ENCODE results near the gene KCTD11.
"Not testable (repeated sequence)": the region's sequence is repeated elsewhere in the genome, so short reads cannot be mapped to it uniquely, and the experiment has no call there.

Gene KCTD11

DNA sequence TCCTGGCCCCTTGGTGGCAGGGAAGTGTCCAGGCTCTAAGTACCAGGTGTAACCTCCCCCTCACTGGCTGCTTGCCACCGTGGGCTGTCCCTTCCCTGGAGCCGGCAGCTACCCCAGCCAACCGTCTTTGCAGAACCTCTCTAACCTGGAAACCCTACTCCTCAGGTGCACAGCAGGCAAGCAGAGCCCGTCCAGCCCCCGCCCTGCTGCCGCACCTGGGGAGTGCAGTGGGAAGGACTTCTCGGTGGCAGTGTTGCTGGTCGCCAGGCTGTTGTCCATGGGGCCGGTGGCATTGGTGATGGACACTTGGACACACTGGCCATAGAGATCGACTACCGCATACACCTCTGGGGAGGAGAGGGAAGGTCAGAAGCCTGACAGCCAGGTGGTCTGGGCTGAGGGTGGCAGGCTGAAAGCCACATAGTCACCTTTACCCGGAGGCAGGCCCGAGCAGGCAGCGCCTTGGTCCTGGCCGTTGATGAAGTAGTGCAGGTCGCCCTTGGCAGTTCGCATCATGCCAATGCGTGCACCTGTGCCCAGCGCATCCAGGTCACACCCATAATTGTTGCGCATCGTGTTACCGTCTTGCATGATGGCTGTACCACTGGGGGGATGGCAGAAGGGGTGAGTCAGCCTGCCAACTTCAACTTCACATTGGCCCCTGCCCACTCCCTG, 29.3 kb upstream of the KCTD11 start:
- DNase-seq (ENCODE audit: low spot score): no peak

DNA sequence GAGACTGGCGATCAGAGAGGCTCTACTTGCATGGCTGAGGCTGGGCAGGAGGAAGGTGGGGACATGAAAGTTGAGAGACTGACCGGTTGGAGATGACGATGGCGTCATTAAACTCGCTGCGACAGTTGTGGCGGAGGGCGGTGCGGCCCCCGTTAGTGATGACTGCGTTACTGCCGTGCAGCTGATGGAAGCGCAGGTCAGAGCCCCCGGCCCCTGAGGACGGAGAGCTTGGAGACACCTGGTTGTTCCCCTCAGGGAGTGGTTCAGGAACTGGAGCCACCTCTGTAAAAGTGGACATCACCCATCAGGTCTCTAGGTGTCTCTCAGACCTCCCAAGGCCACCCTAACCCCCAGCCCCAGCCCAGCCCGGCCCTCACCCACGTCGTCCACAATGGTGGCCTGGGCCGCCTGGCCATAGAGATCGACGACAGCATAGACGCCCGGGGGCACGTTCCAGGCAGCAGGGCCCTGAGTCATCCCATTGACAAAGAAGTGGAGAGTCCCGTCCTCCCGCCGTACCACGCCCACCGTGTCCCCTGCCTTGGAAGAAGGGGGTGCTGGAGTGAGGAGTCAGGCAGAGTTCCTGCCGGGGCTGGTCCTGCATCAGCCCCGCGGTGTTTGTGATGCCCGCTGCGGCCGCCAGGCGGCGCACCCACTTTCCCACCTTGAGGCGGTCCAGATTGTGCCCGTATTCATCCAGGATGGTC, 28.1 kb upstream of the KCTD11 start:
- DNase-seq (ENCODE audit: low spot score): no peak

DNA sequence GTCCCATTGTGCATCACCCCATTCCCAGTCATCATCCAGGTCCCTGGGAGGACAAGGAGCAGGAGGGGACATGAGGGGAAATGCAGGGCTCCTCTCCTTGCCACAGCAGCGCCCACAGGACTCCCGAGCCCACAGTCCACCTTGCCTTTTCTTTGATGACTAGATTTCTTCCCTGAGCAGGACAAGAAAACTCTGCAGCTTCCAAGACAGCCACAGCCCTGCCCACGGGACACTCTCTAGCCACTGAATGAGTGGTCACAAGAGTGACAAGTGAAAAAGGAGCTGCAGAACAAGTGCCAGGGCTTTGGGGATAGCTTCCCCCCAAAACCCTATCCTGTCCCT, 27.6 kb upstream of the KCTD11 start:
- DNase-seq (ENCODE audit: low spot score): no peak

DNA sequence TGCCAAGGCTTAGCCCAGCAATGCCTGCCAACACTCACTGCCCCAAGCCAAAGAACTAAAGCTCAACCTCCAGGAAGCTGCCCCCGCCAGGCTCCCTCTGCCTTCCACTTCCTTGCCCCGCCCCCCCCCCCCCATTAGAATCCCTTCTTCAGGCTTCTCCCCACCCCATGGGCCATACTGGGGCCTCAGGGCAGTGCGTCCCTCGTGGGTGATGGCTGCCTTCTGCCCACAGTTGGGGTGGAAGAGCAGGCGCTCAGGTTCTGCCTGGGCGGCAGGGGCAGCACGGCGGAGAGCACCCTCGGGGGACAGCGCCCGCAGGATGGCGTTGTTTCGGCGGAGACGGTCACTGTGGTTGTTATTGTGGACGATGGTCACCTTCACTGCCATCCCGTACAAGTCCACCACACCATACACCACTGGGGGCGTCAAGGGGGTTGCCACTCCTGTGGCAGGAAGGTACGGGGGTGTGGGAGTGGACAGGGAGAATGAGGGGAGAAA, 26.9 kb upstream of the KCTD11 start:
- no peak for DNase-seq (ENCODE audit: low spot score)

DNA sequence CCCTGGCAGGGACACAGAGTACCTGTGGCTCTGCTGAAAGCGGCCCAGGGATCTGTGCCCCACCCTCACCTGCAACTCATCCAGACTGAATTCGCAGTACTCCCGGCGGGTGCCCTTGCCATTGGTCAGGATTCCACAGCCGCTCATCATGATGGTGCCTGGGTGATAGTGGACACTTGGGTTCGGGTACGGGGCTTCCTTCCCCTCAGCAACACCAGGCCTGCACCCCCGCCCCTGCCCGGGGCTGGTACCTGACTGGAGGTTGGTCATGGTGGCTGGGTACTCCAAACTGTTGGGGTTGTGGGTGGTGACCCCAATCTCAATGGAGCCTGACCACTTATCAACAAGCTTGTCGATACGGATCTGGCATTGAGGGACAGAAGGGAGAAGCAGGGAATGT, 25.8 kb upstream of the KCTD11 start:
- no peak for DNase-seq (ENCODE audit: low spot score)

DNA sequence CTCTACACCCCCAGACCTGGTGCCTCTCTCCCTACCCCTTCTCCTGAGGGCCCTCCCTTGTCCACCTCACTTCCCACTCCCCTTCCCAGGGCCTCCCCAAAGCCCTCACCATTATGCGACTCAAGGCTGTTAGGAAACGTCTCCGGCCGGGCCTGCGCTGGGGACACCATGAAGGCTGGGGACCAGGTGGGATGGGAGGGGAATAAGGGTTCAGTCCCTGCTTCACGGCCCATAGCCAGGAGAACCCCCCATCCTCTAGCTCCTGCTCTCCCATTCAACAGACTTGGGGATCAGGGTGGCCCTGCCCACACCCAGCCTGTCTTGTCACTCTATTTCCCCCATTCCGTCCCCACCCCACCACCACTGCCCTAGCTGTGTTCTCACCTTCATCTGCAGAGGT, 24.9 kb upstream of the KCTD11 start:
- no peak for DNase-seq (ENCODE audit: low spot score)

DNA sequence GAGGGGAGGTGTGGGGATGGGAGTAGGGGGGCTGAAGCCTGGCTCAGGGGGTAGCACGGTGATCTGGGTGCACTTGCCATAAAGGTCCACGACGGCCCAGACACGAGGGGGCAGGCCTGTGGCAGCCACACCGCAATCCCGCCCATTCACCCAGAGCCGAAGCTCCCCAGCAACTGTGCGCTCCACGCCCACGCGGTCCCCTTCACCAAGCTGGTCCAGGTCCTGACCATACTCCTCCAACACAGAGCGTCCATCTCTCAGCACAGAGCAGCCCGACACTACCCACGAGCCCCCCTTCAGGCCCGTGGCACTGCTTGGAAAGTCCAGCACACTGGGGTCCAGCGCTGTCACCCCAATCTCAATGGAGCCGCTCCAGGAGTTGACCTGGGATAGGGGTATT, 24.5 kb upstream of the KCTD11 start:
- no peak for DNase-seq (ENCODE audit: low spot score)

DNA sequence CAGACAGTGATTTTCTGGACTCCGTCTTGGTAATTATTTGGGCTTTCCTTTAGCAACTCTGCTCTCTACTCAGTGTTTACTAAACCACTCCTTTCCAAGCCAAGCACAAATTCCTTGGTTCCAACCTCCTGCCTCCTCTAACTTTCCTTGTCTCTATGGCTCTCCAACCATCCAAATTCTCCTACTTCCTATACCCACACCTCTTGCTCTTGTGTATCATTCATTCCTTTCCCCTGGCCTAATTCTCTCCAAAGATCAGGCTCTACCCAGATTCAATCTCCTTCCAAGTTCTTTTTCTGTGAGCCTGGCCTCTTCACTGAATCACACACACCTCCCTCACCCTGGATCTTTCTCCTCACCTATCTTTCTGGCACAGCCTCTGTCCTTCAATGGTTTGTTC, 24.0 kb upstream of the KCTD11 start:
- DNase-seq (ENCODE audit: low spot score): no peak

DNA sequence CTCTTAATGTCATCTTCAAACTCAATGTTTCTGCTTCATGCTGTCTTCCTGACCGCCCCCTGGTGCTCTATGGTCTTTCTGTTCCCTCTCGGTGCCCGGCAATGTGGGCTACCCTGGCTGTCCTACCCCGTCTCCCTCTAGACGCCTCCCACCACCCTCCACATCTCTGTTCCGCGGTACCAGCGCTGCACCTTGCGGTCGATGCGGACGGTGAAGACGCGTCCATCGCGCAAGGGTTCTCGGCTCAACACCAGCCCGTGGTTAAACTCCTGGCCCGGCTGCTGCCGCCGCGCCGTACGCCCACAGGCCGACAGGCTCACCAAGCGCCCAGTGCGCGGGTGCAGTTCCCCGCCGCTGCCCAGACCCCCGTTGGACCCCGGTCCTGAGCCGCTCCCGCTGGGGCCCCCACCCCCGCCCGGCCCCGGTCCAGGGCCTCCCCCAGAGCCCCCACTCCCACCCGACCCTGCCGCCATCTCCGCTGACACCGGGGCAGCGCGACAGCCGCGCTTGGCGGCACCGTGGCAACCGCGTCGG, 23.1 kb upstream of the KCTD11 start, which contains the start of gene NEURL4:
Gene NEURL4 (minus strand): TSS at position 496 of the 534 bp plus-strand sequence. CDS start 23 bp downstream, at position 473.
- DNase-seq (ENCODE audit: low spot score): peak; percentile 19

DNA sequence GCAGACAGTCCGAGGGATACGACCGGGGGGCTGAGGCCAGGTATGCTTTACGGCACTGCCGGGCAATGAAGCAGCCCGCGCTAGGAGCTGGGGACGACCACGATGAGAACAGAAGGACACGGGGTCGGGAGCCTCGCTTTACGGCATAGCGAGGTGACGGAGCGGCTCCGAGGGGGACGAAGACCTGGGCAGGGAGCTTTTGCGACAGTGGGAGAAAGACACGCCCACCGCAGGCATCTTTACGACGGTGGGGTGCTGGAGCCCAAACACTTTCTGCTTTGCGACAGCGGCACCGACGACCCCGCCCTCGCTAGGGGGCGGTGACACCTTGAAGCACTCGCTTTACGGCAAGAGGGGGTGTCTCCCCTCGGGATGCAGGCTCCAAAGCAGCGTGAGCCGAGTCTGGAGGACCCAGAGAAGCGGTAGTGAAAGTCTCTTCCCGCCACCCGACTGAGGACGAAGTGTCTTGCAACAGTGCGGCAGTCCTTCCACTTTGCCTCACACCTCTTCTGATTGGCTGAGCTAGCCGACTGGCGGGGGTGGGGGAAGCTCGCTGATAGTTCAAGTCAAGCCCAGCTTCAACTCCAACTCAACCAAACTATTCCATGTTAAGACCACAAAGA, 22.5 kb upstream of the KCTD11 start:
- peak; percentile 99 for DNase-seq (ENCODE audit: low spot score)

DNA sequence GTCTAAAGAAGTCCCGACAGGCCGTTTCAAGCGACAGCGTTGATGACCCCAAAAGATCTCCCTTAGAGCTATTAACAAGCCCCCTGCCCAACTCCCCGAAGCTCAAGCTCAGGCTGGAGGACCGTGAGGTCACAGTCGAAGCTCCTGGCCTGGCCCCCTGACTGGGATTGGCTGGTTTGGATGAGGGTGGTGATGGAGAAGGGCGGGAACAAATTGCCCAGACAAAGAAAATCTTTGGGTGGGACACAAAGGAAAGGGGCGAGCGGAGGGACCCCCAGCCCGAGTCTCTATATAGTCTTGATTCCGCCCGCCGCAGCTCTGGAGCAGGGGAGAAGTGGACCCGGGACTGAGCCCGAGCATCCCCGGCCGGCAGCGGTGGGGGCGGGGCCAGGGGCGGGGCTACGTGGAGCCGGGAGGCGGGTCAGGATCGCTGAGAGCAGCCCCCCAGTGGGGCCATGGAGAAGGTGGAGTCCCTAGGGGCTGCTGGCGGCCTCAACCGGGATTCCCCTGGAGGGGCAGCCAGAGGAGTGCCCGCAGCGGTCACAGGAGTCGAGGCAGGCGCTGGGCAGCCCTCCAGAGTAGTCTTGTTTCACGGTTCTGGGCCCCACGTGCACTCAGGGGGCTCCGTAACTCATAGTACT, 21.8 kb upstream of the KCTD11 start:
- DNase-seq (ENCODE audit: low spot score): peak; percentile 69

DNA sequence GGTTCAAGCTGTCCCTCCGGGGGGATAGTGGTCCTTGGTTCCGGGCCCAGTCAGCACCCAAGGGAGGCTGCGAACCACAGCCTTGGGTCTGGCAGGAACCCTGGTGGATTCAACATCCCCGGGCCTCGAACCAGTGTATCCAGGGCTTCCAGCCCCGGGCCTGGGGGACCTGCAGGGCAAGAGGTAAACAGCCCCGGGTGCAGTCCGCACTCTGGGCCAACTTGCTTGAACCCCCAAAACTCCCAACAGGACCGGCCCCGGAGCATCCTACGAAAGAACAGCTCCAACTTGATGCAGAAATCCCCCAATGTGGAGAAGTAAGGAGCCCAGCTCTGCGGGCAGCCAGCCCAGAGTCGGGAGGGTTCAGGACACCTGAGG, 21.3 kb upstream of the KCTD11 start:
- no peak for DNase-seq (ENCODE audit: low spot score)

DNA sequence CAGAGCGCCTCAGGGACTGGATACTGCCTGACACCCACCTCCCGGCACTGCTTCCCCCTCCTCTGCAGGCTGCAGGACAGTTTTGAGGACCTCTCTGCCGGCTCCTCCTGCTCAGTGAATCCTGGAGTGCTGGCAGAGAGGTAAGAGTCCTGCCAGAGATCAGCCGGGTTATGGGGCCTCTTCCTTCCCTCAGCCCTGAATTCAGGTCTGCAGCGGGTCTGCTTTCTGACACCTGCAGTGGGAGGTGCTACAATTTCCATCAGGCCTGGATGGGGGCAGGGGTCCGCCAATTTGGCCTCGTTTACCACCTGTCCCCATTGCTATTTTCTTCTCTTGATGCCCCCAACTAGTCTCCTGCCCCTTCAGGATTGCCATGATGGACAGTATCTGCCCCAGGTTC, 19.9 kb upstream of the KCTD11 start:
- DNase-seq (ENCODE audit: low spot score): no peak

DNA sequence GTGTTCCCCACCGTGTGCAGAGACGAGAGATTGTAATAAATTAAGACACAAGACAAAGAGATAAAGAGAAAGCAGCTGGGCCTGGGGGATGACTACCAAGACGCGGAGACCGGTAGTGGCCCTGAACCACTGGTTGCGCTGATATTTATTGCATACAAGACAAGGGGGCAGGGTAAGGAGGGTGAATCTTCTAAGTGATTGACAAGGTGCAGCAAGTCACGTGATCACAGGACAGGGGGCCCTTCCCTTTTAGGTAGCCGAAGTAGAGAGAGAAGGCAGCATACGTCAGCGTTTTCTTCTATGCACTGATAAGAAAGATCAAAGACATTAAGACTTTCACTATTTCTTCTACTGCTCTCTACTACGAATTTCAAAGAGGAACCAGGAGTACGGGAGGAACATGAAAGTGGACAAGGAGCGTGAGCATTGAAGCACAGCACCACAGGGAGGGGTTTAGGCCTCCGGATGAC, 19.3 kb upstream of the KCTD11 start:
- DNase-seq (ENCODE audit: low spot score): not testable (repeated sequence)

DNA sequence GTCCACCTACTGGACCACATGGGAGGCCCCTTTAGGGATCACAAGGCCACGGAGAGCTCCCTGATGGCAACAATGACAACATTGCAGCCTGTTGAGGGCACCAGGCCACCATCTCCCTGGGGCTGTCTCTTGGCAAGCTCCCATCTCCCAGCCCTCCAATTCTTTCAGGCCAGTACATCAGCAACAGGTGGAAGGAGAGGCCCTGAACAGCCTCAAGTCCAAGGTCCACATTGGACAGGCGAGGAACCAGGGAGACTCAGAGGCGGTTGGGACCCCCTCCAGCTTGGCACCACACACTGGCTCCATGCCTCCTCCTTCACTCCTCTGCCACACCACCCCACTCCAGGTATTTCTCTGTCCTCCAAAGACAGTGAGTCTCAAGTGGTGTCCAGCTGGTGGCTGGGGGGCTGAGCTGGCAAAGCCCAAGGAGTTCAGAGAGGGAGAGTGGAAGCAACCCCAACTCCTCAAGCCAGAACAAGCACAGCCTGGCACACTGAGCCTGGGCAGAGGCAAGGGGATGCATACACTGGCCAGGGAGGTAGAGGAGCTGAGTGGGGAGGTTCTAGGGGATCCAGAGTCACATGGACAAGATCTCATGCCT, 16.9 kb upstream of the KCTD11 start:
- DNase-seq (ENCODE audit: low spot score): no peak

DNA sequence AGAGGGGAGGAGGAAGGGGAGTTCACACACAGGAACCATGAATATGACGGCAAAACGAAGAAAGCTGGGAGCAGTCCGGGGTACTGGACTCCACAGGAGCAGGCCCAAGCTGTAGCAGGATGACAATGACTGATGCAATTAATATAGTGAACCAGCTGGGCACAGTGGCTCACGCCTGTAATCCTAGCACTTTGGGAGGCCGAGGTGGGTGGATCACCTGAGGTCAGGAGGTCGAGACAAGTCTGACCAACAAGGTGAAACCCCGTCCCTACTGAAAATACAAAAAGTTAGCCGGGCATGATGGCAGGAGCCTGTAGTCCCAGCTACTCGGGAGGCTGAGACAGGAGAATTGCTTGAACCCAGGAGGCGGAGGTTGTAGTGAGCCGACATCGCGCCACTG, 16.2 kb upstream of the KCTD11 start:
- not testable (repeated sequence) for DNase-seq (ENCODE audit: low spot score)

DNA sequence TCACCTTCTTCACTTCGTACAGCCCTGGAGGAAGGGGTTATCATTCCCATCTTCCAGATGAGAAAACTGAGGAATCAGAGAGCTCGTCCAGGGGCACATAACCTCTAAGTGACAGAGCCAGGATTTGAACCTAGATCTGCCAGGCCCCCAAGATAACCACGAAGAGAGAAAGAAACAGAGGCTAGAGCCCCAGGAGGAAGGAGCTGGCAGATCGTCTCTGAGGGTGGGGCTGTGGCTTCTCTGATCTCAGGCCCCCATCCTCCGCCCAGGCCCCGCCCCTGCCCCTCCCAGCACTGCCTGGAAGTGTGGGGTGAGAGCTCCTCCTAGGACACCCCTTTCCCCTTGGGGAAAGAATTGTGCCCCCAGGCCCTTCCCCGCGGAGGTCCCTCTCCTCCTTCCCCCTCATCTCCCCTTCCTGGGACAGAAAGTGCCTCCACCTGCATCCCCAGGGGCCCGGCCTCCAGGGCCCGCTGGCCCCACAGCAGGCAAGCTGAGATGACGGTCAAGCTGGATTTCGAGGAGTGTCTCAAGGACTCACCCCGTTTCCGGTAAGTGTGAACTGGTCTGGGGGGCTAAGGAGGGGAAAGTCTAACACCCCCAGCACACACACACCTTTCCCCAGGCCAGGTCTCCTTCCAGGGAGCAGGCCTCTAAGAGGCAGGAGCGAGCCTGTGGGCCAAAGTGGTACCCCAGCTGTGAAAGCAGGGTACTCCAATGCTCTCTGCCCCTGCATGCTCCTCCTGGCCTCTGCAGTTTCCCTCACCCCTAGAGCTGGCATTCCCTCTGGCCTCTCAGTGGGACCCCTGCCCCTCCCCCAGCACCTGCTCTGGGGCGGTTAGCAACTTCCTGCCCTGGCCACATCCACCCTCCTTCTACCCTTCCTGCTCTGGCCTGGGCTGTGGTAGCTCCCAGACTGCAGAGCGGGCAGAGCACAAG, 15.5 kb upstream of the KCTD11 start, which contains the start of gene ACAP1:
Gene ACAP1 (plus strand): TSS at position 290 of the 936 bp plus-strand sequence. CDS start 206 bp downstream, at position 496.
- DNase-seq (ENCODE audit: low spot score): no peak

DNA sequence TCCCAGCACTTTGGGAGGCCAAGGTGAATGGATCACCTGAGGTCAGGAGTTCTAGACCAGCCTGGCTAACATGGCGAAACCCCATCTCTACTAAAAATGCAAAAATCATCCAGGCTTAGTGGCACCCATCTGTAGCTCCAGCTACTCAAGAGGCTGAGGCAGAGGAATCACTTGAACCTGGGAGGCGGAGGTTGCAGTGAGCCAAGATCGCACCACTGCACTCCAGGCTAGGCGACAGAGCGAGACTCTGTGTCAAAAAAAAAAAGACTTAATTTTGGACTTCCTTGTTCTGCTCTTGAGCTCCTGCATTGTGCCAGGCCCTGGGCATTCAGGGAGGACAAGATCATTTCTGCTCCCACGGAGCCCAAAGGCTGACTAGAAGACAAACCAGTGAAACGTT, 14.4 kb upstream of the KCTD11 start:
- DNase-seq (ENCODE audit: low spot score): not testable (repeated sequence)

DNA sequence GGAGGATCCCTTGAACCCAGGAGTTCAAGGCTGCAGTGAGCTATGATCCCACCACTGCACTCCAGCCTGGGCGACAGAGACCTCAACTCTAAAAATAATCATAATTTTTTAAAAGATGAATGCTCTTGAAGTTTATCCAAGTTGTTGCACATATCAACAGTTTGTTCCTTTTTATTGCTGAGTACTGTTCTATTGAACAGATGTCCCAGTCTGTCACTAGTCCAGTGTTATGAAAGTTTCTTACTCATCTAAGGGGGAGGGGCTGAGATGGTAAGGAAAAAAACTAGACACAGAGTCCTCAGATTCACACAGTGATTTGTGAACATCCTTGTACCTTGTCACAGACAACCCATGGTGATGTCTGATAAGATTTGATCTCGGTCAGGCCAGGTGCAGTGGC, 11.8 kb upstream of the KCTD11 start:
- DNase-seq (ENCODE audit: low spot score): no peak

DNA sequence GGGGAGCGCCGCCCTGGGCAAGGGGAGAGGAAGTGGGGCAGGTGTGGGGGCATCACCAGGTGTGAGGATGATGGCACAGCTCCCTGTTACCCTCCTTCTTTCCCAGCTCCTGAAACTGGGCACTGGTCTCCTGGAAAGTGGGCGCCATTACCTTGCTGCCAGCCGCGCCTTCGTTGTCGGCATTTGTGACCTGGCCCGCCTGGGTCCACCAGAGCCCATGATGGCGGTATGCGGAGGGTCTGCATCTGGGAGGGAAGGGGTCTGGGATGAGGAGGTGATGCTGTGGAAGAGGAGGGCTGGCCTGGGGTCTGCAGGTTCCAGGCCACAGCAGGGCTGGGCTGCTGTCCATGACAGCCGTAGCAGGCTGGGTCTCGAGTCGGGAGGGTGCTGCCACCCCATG, 10.1 kb upstream of the KCTD11 start:
- no peak for DNase-seq (ENCODE audit: low spot score)

DNA sequence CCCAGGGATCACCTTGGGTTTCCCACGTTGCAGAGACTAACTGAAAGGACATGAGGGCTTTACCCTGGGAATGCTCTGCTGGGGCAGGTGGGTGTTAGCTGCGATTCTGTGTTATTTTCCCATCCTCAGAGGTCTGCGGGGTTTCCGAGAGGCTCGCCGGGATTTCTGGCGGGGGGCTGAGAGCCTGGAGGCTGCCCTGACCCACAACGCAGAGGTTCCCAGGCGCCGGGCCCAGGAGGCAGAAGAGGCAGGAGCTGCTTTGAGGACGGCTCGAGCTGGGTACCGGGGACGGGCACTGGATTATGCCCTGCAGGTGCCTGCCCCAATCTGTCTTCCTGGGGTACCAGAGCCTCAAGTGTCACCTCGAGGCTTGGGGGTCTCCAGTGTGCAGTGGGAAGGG, 8.7 kb upstream of the KCTD11 start:
- no peak for DNase-seq (ENCODE audit: low spot score)
